OCI-LY3 (cell line): ENCODE measurements around the gene STPG1.

Experiments
- H2AFZ ChIP-seq: fragments of 200-600, 300-600 bp; shearing (Covaris generic); 2 replicates; pipeline ENCODE4 v1.6.0; 2014; ENCODE audit warnings: antibody characterized with exemption, low read depth, low read length
- H3K27ac ChIP-seq: fragments of 200-600, 300-600 bp; sonication (generic); 2 replicates; pipeline ENCODE4 v1.5.1; 2014; ENCODE audit warnings: mild to moderate bottlenecking, low read length, moderate library complexity, mixed read lengths
- H3K27me3 ChIP-seq: fragments of 200-600, 300-600 bp; sonication (generic); 2 replicates; pipeline ENCODE4 v1.6.1; 2014; ENCODE audit warnings: low read depth, low read length, mixed read lengths
- H3K36me3 ChIP-seq: fragments of 200-600, 300-600 bp; sonication (generic); replicated peaks from 2 replicates; pipeline ENCODE3; 2014; ENCODE audit warnings: low read depth, low read length, mixed read lengths
- H3K4me1 ChIP-seq: fragments of 300-600, 200-600 bp; sonication (generic); 2 replicates; pipeline ENCODE4 v1.6.1; 2014; ENCODE audit warnings: low read length, mixed read lengths
- H3K4me2 ChIP-seq: fragments of 200-600, 300-600 bp; sonication (generic); 2 replicates; pipeline ENCODE4 v1.6.1; 2014; ENCODE audit warnings: low read length, mixed read lengths
- H3K4me3 ChIP-seq: fragments of 300-600, 200-600 bp; sonication (generic); 2 replicates; pipeline ENCODE4 v1.5.1; 2014; ENCODE audit warnings: antibody characterized with exemption, mild to moderate bottlenecking, low read length, moderate library complexity
- H3K79me2 ChIP-seq: fragments of 300-600, 200-600 bp; shearing (Covaris generic); 2 replicates; pipeline ENCODE4 v1.6.1; 2014; ENCODE audit warnings: mild to moderate bottlenecking, low read length, mixed read lengths
- H3K9ac ChIP-seq: fragments of 300-600, 200-600 bp; shearing (Covaris generic); 2 replicates; pipeline ENCODE4 v1.6.0; 2014; ENCODE audit warnings: mild to moderate bottlenecking, low read length, moderate library complexity
- H3K9me3 ChIP-seq: fragments of 200-600, 300-600 bp; shearing (Covaris generic); 2 replicates; pipeline ENCODE4 v1.6.1; 2014; ENCODE audit warnings: low read length, mixed read lengths; ENCODE audit not compliant: insufficient read depth
- H4K20me1 ChIP-seq: fragments of 200-600, 300-600 bp; sonication (generic); 2 replicates; pipeline ENCODE4 v1.6.1; 2016; ENCODE audit warnings: low read length, mixed read lengths; ENCODE audit not compliant: insufficient read depth
- CTCF ChIP-seq: fragments of 200-600, 300-600 bp; sonication (generic); IDR thresholded peaks from 2 replicates; pipeline ENCODE4 v1.5.1; 2014; ENCODE audit warnings: antibody characterized with exemption, low read length, low read depth
- EZH2phosphoT487 ChIP-seq: fragments of 200-600 bp; shearing (Covaris generic); IDR thresholded peaks from 2 replicates; pipeline ENCODE4 v1.6.1; 2018; ENCODE audit warnings: antibody characterized with exemption, mixed run types, low read depth

Gene STPG1

GRCh38 chr1:24382165-24382577 is 31.4 kb downstream of the STPG1 start:
- H2AFZ ChIP-seq: no peak overlapping the region
- no peak overlapping the region for H3K4me3 ChIP-seq
- TF ChIP-seq CTCF (no peak), EZH2phosphoT487 (no peak)
- H3K9me3 ChIP-seq: no peaks in the 10 kb centered on the region
- no peak overlapping the region for H3K9ac ChIP-seq
- no peak overlapping the region for H3K27ac ChIP-seq
- H3K4me1 ChIP-seq: peaks cover 33% of the 10 kb centered on the region
- no peaks in the 10 kb centered on the region for H3K79me2 ChIP-seq
- peaks cover 6% of the 10 kb centered on the region for H3K36me3 ChIP-seq
- no peak overlapping the region for H3K4me2 ChIP-seq
- H3K27me3 ChIP-seq: no peaks in the 10 kb centered on the region
- no peaks in the 10 kb centered on the region for H4K20me1 ChIP-seq

GRCh38 chr1:24381256-24381655 is 32.3 kb downstream of the STPG1 start:
- Histone ChIP-seq H3K27ac (no peak overlapping the region), H3K27me3 (no peaks in the 10 kb centered on the region), H3K4me2 (no peak overlapping the region), H3K4me1 (peaks cover 26% of the 10 kb centered on the region), H3K9me3 (no peaks in the 10 kb centered on the region), H4K20me1 (no peaks in the 10 kb centered on the region), H3K36me3 (no peaks in the 10 kb centered on the region), H2AFZ (no peak overlapping the region), H3K9ac (no peak overlapping the region), H3K79me2 (no peaks in the 10 kb centered on the region), H3K4me3 (no peak overlapping the region)
- TF ChIP-seq CTCF: no peak
- TF ChIP-seq EZH2phosphoT487: no peak

GRCh38 chr1:24380508-24380907 is 33.1 kb downstream of the STPG1 start:
- Histone ChIP-seq H3K4me1 (peaks cover 18% of the 10 kb centered on the region), H3K9ac (no peak overlapping the region)

GRCh38 chr1:24379733-24380315 is 33.8 kb downstream of the STPG1 start:
- H3K27me3 ChIP-seq: no peaks in the 10 kb centered on the region
- no peaks in the 10 kb centered on the region for H3K9me3 ChIP-seq
- no peak overlapping the region for H3K27ac ChIP-seq
- H4K20me1 ChIP-seq: no peaks in the 10 kb centered on the region
- H3K4me3 ChIP-seq: no peak overlapping the region
- H3K36me3 ChIP-seq: no peaks in the 10 kb centered on the region
- H3K4me1 ChIP-seq: peaks cover 11% of the 10 kb centered on the region
- H2AFZ ChIP-seq: no peak overlapping the region
- H3K4me2 ChIP-seq: no peak overlapping the region
- no peaks in the 10 kb centered on the region for H3K79me2 ChIP-seq
- no peak overlapping the region for H3K9ac ChIP-seq
- no peak for TF ChIP-seq EZH2phosphoT487
- TF ChIP-seq CTCF: no peak

More at GRCh38 chr1:24380508-24380907, 33.1 kb downstream of the STPG1 start:
- Histone ChIP-seq H3K4me3 (no peak overlapping the region), H3K36me3 (no peaks in the 10 kb centered on the region), H4K20me1 (no peaks in the 10 kb centered on the region), H2AFZ (no peak overlapping the region), H3K27me3 (no peaks in the 10 kb centered on the region), H3K9me3 (no peaks in the 10 kb centered on the region), H3K79me2 (no peaks in the 10 kb centered on the region), H3K4me2 (no peak overlapping the region), H3K27ac (no peak overlapping the region)
- TF ChIP-seq EZH2phosphoT487: no peak
- no peak for TF ChIP-seq CTCF
